ENCODE measurements around the gene EPHB3. TPM values are rescaled to one million over a fixed set of nuclear protein-coding genes. Genes with fewer than 3 reads are reported as not detected.

The EPHB3 gene
- total and polyA plus RNA-seq, 10 of the 15 experiments (the other 5 are each of a cell fraction or from before 2014, with no cell fraction given) = 0.09 TPM; not detected in 9

DNA sequence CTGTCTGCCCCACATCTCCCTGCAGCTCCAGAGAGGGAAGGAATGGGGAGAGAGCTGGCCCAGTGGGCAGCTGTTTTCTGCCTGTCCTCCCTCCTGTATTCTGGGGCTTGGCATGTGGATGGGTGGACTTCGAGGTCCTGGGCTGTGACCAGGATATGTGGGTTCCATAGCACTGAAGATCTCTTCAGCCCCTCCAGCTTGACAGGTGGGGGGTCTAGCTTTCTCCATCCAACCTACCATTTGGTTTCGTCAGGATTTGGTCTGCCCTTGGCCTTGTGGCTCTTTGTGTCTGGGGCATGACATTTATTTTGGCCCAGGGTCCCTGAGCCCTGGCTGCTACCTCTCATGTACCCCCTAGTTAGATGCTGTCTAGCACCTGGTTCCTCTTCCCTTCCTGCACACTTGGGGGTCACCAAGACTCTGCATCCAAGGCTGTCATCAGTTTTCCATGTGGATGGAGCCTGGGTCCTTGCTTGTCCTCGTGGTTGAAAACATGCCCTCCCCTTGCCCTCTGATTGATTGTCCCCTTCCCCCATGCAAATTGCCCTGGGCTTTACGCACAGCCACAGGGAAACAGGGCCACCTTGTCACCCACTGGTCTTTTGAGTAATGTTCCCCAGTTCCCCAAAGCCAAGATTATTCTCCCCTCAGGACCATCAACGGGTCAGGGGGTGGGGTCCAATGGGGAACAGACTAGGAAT, 3.2 kb downstream of the EPHB3 start:
- SMC1A ChIA-PET (ENCODE audit: uncharacterized antibody, unreplicated experiment) = interaction anchor here (0.6 kb wide), 1 partner anchor 148 kb away, joined by 3 read pairs; no protein-coding TSS in a partner anchor
- CTCF ChIA-PET = interaction anchor here (1.0 to 2.0 kb wide), 2 partner anchors 8 to 214 kb away, joined by 3 to 8 read pairs; no protein-coding TSS in a partner anchor
- H3K4me3 ChIP-seq = no peak overlapping the region
- H3K9me3 ChIP-seq (replicated peaks; ENCODE audit: control insufficient read depth, insufficient read depth, low read length) = no peaks in the 10 kb centered on the region
- H3K27ac ChIP-seq (ENCODE audit: control insufficient read depth, insufficient read depth) = no peak overlapping the region
- no peak overlapping the region for H2AFZ ChIP-seq (ENCODE audit: control insufficient read depth, low read depth, low read length)
- DNase-seq (ENCODE audit: low read depth, low spot score) (no peak), ATAC-seq (no peak), FAIRE-seq (no peak)
- H3K4me2 ChIP-seq (ENCODE audit: control insufficient read depth, insufficient read depth) = no peak overlapping the region
- in situ Hi-C loops (cut with MboI) (no loop called here), intact Hi-C loops (cut with micrococcal nuclease; ENCODE audit: unreplicated experiment) (no loop called here)
- TF ChIP-seq TBL1XR1 (IDR thresholded peaks at IDR 0.05; ENCODE audit: low read depth, low read length) = no peak
- no peak for TF ChIP-seq RUNX3 (IDR thresholded peaks at IDR 0.05; ENCODE audit: low read length)
- TF ChIP-seq NRF1 (conservative IDR thresholded peaks at IDR 0.05; ENCODE audit: low read depth, low read length) = no peak
- no peak for TF ChIP-seq IKZF2 (IDR thresholded peaks at IDR 0.05)
- TF ChIP-seq REST (IDR thresholded peaks at IDR 0.05; ENCODE audit: low read depth, low read length) = no peak
- no peak for TF ChIP-seq MTA2 (IDR thresholded peaks at IDR 0.05; ENCODE audit: low read depth)
- no peak for TF ChIP-seq NFYA (IDR thresholded peaks at IDR 0.05; ENCODE audit: borderline replicate concordance, low read depth, low read length)
- TF ChIP-seq SRF (IDR thresholded peaks at IDR 0.05; ENCODE audit: low read depth in 2 of 2, low read length in 2 of 2) = no peak
- TF ChIP-seq, protein P1, sequence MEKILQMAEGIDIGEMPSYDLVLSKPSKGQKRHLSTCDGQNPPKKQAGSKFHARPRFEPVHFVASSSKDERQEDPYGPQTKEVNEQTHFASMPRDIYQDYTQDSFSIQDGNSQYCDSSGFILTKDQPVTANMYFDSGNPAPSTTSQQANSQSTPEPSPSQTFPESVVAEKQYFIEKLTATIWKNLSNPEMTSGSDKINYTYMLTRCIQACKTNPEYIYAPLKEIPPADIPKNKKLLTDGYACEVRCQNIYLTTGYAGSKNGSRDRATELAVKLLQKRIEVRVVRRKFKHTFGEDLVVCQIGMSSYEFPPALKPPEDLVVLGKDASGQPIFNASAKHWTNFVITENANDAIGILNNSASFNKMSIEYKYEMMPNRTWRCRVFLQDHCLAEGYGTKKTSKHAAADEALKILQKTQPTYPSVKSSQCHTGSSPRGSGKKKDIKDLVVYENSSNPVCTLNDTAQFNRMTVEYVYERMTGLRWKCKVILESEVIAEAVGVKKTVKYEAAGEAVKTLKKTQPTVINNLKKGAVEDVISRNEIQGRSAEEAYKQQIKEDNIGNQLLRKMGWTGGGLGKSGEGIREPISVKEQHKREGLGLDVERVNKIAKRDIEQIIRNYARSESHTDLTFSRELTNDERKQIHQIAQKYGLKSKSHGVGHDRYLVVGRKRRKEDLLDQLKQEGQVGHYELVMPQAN (conservative IDR thresholded peaks at IDR 0.05) = no peak
- no peak for TF ChIP-seq BMI1 (IDR thresholded peaks at IDR 0.05; ENCODE audit: borderline replicate concordance)
- TF ChIP-seq, protein P2, sequence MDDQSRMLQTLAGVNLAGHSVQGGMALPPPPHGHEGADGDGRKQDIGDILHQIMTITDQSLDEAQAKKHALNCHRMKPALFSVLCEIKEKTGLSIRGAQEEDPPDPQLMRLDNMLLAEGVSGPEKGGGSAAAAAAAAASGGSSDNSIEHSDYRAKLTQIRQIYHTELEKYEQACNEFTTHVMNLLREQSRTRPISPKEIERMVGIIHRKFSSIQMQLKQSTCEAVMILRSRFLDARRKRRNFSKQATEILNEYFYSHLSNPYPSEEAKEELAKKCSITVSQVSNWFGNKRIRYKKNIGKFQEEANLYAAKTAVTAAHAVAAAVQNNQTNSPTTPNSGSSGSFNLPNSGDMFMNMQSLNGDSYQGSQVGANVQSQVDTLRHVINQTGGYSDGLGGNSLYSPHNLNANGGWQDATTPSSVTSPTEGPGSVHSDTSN (IDR thresholded peaks at IDR 0.05; ENCODE audit: insufficient replicate concordance, low read depth, low read length) = no peak
- TF ChIP-seq WRNIP1 (IDR thresholded peaks at IDR 0.05; ENCODE audit: borderline replicate concordance, low read depth, low read length) = no peak
- TF ChIP-seq CREB1 (IDR thresholded peaks at IDR 0.05; ENCODE audit: low read depth) = no peak
- TF ChIP-seq, protein P3, sequence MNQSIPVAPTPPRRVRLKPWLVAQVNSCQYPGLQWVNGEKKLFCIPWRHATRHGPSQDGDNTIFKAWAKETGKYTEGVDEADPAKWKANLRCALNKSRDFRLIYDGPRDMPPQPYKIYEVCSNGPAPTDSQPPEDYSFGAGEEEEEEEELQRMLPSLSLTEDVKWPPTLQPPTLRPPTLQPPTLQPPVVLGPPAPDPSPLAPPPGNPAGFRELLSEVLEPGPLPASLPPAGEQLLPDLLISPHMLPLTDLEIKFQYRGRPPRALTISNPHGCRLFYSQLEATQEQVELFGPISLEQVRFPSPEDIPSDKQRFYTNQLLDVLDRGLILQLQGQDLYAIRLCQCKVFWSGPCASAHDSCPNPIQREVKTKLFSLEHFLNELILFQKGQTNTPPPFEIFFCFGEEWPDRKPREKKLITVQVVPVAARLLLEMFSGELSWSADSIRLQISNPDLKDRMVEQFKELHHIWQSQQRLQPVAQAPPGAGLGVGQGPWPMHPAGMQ (IDR thresholded peaks at IDR 0.05; ENCODE audit: borderline replicate concordance) = no peak
- TF ChIP-seq MTA3 (IDR thresholded peaks at IDR 0.05; ENCODE audit: borderline replicate concordance, low read length) = no peak
- no peak for TF ChIP-seq EED (IDR thresholded peaks at IDR 0.05; ENCODE audit: low read depth)
- H3K79me2 ChIP-seq (ENCODE audit: control insufficient read depth, insufficient read depth, low read length) = no peaks in the 10 kb centered on the region
- peaks cover 13 to 18% of the 10 kb centered on the region in 2 experiments for H3K27me3 ChIP-seq (replicated peaks in 1 of 2; ENCODE audit: control insufficient read depth in 2 of 2, insufficient read depth in 2 of 2, low read length in 1 of 2)
- H3K36me3 ChIP-seq (ENCODE audit: control insufficient read depth in 2 of 2, insufficient read depth in 2 of 2, low read length in 1 of 2) = no peaks in the 10 kb centered on the region
- BruUV-seq (replicated peaks) = no TSS peak
- H4K20me1 ChIP-seq (ENCODE audit: control insufficient read depth, insufficient read depth) = no peaks in the 10 kb centered on the region
- POLR2A ChIA-PET = no interaction called here
- peaks cover 8% of the 10 kb centered on the region; the same call in 1 of the 2 replicates for H3K4me1 ChIP-seq (ENCODE audit: control insufficient read depth, insufficient read depth, low read length)
- no peak overlapping the region for H3K9ac ChIP-seq (ENCODE audit: control insufficient read depth, insufficient read depth, low read length)
- RAD21 ChIA-PET (ENCODE audit: unreplicated experiment) = interaction anchor here (1.0 kb wide), 1 partner anchor 214 kb away, joined by 3 read pairs; no protein-coding TSS in a partner anchor
- 11% methylated on average over 5 of the region's 5 CpGs for WGBS (ENCODE audit: insufficient coverage, insufficient replicate concordance, low lambda C conversion rate, missing lambda C conversion rate)

Measured in GM12878 (cell line).